GM23338 (cell line): ENCODE results near the gene ARHGAP12.

Experiments used
- CREB1 ChIP-seq: fragments of 250-450 bp; sonication (Bioruptor Pico); IDR thresholded peaks from 2 replicates; pipeline ENCODE4 v1.5.0; 2020; ENCODE audit warnings: low read depth, mild to moderate bottlenecking, moderate library complexity
- EZH2 ChIP-seq: fragments of 200-600 bp; sonication (generic); IDR thresholded peaks from one replicate; pipeline ENCODE4 v1.8.0; 2017; ENCODE audit warnings: antibody characterized with exemption, mild to moderate bottlenecking, low read depth; ENCODE audit not compliant: unreplicated experiment
- EZH2phosphoT487 ChIP-seq: fragments of 200-600 bp; sonication (generic); IDR thresholded peaks from one replicate; pipeline ENCODE4 v1.8.1; 2018; ENCODE audit warnings: antibody characterized with exemption; ENCODE audit not compliant: unreplicated experiment
- NANOG ChIP-seq: IDR thresholded peaks from 2 replicates; pipeline ENCODE4 v1.6.1; 2016; ENCODE audit warnings: antibody characterized with exemption, borderline replicate concordance
- POLR2AphosphoS5 ChIP-seq: IDR thresholded peaks from 2 replicates; pipeline ENCODE4 v1.6.1; 2016; ENCODE audit warnings: antibody characterized with exemption, low read depth
- TF ChIP-seq, protein P1 (sequence below), 2 experiments: fragments of 200-600 bp in 1 of 2; sonication (generic) in 1 of 2; conservative IDR thresholded peaks; 2 replicates each; pipeline versions ENCODE4 v1.5.1 to v1.6.1; 2016 to 2017; ENCODE audit warnings: antibody characterized with exemption in 2 of 2, low read depth in 2 of 2, mild to moderate bottlenecking in 2 of 2, moderate library complexity in 1 of 2

DNA sequence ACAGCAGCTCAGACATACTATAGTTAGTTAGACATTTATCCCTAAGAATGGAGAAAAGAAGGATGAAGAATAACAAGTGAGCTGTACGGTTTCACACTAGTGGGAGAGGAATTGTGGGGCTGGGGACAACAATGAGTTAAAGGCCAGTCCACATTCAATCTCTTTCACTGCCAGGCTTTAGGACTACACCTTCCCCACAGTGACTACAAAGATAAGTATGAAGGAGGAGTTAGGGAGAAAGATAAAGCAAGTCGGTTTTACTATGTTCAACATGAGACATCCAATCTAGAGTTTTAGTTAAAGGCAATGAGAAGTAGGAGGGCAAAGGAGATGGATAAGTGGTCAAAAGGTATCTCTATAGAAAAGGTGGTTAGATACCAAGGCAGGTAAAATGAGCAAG is 16.3 kb downstream of the ARHGAP12 start:
- TF ChIP-seq CREB1 (CRISPR knock-in tag): no peak
- TF ChIP-seq, protein P1, sequence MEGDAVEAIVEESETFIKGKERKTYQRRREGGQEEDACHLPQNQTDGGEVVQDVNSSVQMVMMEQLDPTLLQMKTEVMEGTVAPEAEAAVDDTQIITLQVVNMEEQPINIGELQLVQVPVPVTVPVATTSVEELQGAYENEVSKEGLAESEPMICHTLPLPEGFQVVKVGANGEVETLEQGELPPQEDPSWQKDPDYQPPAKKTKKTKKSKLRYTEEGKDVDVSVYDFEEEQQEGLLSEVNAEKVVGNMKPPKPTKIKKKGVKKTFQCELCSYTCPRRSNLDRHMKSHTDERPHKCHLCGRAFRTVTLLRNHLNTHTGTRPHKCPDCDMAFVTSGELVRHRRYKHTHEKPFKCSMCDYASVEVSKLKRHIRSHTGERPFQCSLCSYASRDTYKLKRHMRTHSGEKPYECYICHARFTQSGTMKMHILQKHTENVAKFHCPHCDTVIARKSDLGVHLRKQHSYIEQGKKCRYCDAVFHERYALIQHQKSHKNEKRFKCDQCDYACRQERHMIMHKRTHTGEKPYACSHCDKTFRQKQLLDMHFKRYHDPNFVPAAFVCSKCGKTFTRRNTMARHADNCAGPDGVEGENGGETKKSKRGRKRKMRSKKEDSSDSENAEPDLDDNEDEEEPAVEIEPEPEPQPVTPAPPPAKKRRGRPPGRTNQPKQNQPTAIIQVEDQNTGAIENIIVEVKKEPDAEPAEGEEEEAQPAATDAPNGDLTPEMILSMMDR (conservative IDR thresholded peaks at IDR 0.05; ENCODE audit: low read depth in 2 of 2): no peak
- TF ChIP-seq EZH2: no peak
- TF ChIP-seq POLR2AphosphoS5: no peak
- TF ChIP-seq EZH2phosphoT487: no peak
- no peak for TF ChIP-seq NANOG
